Upper lobe of left lung (tissue), 4 donors: ENCODE data around the gene TMEM30A.

Experiments
- CTCF ChIP-seq, 6 experiments: fragments of 450-650 bp in 4 of 6; fragments of 200-600 bp in 2 of 6; sonication (generic) in 2 of 6; IDR thresholded peaks; one replicate each; pipeline ENCODE4 v1.5.1; 2016 to 2019; ENCODE audit warnings: antibody characterized with exemption in 6 of 6
- EP300 ChIP-seq, 4 donors: sonication (generic); formaldehyde crosslinking; IDR thresholded peaks; one replicate each; pipeline ENCODE4 v1.5.1; 2017; ENCODE audit warnings: antibody characterized with exemption in 4 of 4, control low read depth in 2 of 4
- POLR2A ChIP-seq, 4 donors: fragments of 450-650 bp; IDR thresholded peaks; one replicate each; pipeline ENCODE4 v1.5.1; 2016 to 2017; ENCODE audit warnings: antibody characterized with exemption in 4 of 4, mild to moderate bottlenecking in 2 of 4
- POLR2AphosphoS5 ChIP-seq, 2 donors: sonication (generic); formaldehyde crosslinking; IDR thresholded peaks; one replicate each; pipeline ENCODE4 v1.5.1; 2017; ENCODE audit warnings: antibody characterized with exemption in 2 of 2

DNA sequence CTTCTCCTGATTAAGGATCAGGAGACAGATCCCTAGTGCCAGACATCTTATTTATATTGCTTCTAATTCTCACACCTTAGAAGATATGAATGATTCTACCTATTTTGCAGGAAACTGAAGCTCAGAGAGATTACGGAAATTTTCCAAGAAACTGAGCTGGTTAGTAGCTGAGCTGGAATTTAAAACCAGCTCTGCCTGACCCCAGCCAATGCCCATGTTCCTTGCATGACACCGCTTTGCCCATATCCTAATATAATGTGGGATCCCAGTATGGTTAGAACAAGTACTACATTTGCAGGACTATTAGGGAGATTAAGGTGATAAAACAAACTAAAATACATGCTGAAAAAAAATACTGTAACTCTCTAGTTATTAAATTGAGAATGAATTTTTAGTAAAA lies 1.9 kb downstream of the TMEM30A start:
- TF ChIP-seq CTCF (IDR thresholded peaks at IDR 0.05): no peak
- TF ChIP-seq POLR2A (IDR thresholded peaks at IDR 0.05): no peak
- no peak for TF ChIP-seq POLR2AphosphoS5 (IDR thresholded peaks at IDR 0.05)
- no peak for TF ChIP-seq EP300 (IDR thresholded peaks at IDR 0.05)
